NOMO-1 treated with DMSO at 0.1 percent for 48 hours (cell line): ENCODE results near the gene POLR2M.

Experiments
- DNase-seq: peaks from one replicate; lab custom pipeline; 2025; ENCODE audit not compliant: unreplicated experiment; lab: John Stamatoyannopoulos, UW

The POLR2M gene

GRCh38 chr15:57706405-57707209 is at the start of gene POLR2M:
POLR2M (plus strand) TSS chr15:57706714; CDS start chr15:57706843, 129 bp downstream.
- DNase-seq, result peak; percentile 91

- no peak for DNase-seq
Observed at GRCh38 chr15:57657619-57658018, 48.9 kb upstream of the POLR2M start.

GRCh38 chr15:57662091-57662744 is 44.3 kb upstream of the POLR2M start:
- no peak for DNase-seq

- DNase-seq, result no peak
Observed at GRCh38 chr15:57662802-57663201, 43.7 kb upstream of the POLR2M start.

GRCh38 chr15:57663262-57663661 is 43.3 kb upstream of the POLR2M start:
- DNase-seq, result no peak

- DNase-seq, result no peak
Observed at GRCh38 chr15:57665194-57665593, 41.3 kb upstream of the POLR2M start.

GRCh38 chr15:57665939-57666338 is 40.6 kb upstream of the POLR2M start:
- no peak for DNase-seq

- DNase-seq, result no peak
Observed at GRCh38 chr15:57667171-57667849, 39.2 kb upstream of the POLR2M start.

- no peak for DNase-seq
Observed at GRCh38 chr15:57668016-57668415, 38.5 kb upstream of the POLR2M start.

GRCh38 chr15:57671636-57672035 is 34.9 kb upstream of the POLR2M start:
- no peak for DNase-seq

GRCh38 chr15:57675481-57676181 is 30.9 kb upstream of the POLR2M start:
- no peak for DNase-seq

- DNase-seq, result no peak
Observed at GRCh38 chr15:57676585-57676984, 29.9 kb upstream of the POLR2M start.

- DNase-seq, result no peak
Observed at GRCh38 chr15:57677204-57677603, 29.3 kb upstream of the POLR2M start.

GRCh38 chr15:57680021-57680420 is 26.5 kb upstream of the POLR2M start:
- no peak for DNase-seq

GRCh38 chr15:57681011-57681410 is 25.5 kb upstream of the POLR2M start:
- DNase-seq, result no peak

GRCh38 chr15:57683481-57683880 is 23.0 kb upstream of the POLR2M start:
- no peak for DNase-seq

GRCh38 chr15:57684491-57685151 is 21.9 kb upstream of the POLR2M start:
- DNase-seq, result no peak

- DNase-seq, result no peak
Observed at GRCh38 chr15:57685306-57686095, 21.0 kb upstream of the POLR2M start.

- DNase-seq, result no peak
Observed at GRCh38 chr15:57686657-57687056, 19.9 kb upstream of the POLR2M start.
